Measurements from ENCODE around the gene PID1.

PID1 gene

GRCh38 chr2:229261599-229261998, 9.5 kb downstream of the PID1 start:
- Histone ChIP-seq H3K27me3 (ENCODE audit: insufficient read depth, poor library complexity, severe bottlenecking) (peaks cover 3% of the 10 kb centered on the region), H3K27ac (replicated peaks) (no peak overlapping the region), H3K4me3 (replicated peaks; ENCODE audit: insufficient read depth, low read length) (no peak overlapping the region)
- DNase-seq (ENCODE audit: low read depth in 1 of 2, low spot score in 1 of 2), result no peak
- TF ChIP-seq SPI1 (IDR thresholded peaks at IDR 0.05; ENCODE audit: borderline replicate concordance, low read depth) (no peak), CTCF (IDR thresholded peaks at IDR 0.05; ENCODE audit: insufficient read depth, low read length) (no peak), REST (IDR thresholded peaks at IDR 0.05; ENCODE audit: insufficient replicate concordance, low read depth) (no peak), POLR2AphosphoS5 (IDR thresholded peaks at IDR 0.05; ENCODE audit: low read depth) (no peak)

GRCh38 chr2:229261076-229261475, 10.0 kb downstream of the PID1 start:
- no peak for TF ChIP-seq GABPA (IDR thresholded peaks at IDR 0.05; ENCODE audit: low read depth)
- TF ChIP-seq POLR2AphosphoS5 (IDR thresholded peaks at IDR 0.05; ENCODE audit: low read depth), result no peak
- TF ChIP-seq CTCF (IDR thresholded peaks at IDR 0.05; ENCODE audit: insufficient read depth, low read length), result no peak
- no peak for TF ChIP-seq SPI1 (IDR thresholded peaks at IDR 0.05; ENCODE audit: borderline replicate concordance, low read depth)
- no peak for TF ChIP-seq REST (IDR thresholded peaks at IDR 0.05; ENCODE audit: insufficient replicate concordance, low read depth)
- no peak overlapping the region for H3K27ac ChIP-seq (replicated peaks)
- no peak for DNase-seq (ENCODE audit: low read depth in 1 of 2, low spot score in 1 of 2)
- H3K4me3 ChIP-seq (replicated peaks; ENCODE audit: insufficient read depth, low read length), result no peak overlapping the region
- H3K27me3 ChIP-seq (ENCODE audit: insufficient read depth, poor library complexity, severe bottlenecking), result peaks cover 3% of the 10 kb centered on the region

- no peak for DNase-seq (ENCODE audit: low read depth in 1 of 2, low spot score in 1 of 2)
- Histone ChIP-seq H3K27me3 (ENCODE audit: insufficient read depth, poor library complexity, severe bottlenecking) (peaks cover 3% of the 10 kb centered on the region), H3K4me3 (replicated peaks; ENCODE audit: insufficient read depth, low read length) (no peak overlapping the region), H3K27ac (replicated peaks) (no peak overlapping the region)
- TF ChIP-seq GABPA (IDR thresholded peaks at IDR 0.05; ENCODE audit: low read depth) (no peak), SPI1 (IDR thresholded peaks at IDR 0.05; ENCODE audit: borderline replicate concordance, low read depth) (no peak), POLR2AphosphoS5 (IDR thresholded peaks at IDR 0.05; ENCODE audit: low read depth) (no peak), CTCF (IDR thresholded peaks at IDR 0.05; ENCODE audit: insufficient read depth, low read length) (no peak), REST (IDR thresholded peaks at IDR 0.05; ENCODE audit: insufficient replicate concordance, low read depth) (no peak)
These were observed 13.1 kb downstream of the PID1 start for GRCh38 chr2:229257985-229258384.
